Immature natural killer cell (primary cell): ENCODE data around the gene DDX31. TPM values are rescaled to one million over a fixed set of nuclear protein-coding genes. Genes with fewer than 3 reads are reported as not detected.
"Not testable (repeated sequence)": the region's sequence is repeated elsewhere in the genome, so short reads cannot be mapped to it uniquely, and the experiment has no call there.

Experiments
- DNase-seq, 3 donors: peaks; one replicate each; pipeline ENCODE4 v3.0.0; 2022; ENCODE audit warnings: mixed read lengths in 1 of 3
- H3K27ac Mint-ChIP-seq, 6 donors: one replicate each; pipeline ENCODE4 v1.8.0; 2020; ENCODE audit warnings: mixed read lengths in 6 of 6, mild to moderate bottlenecking in 5 of 6, inconsistent platforms in 4 of 6, moderate library complexity in 3 of 6
- H3K27me3 Mint-ChIP-seq, 3 donors: one replicate each; pipeline ENCODE4 v1.8.0; 2020 to 2021; ENCODE audit warnings: low read depth in 3 of 3, mild to moderate bottlenecking in 3 of 3, mixed read lengths in 3 of 3, moderate library complexity in 3 of 3, inconsistent platforms in 1 of 3
- H3K36me3 Mint-ChIP-seq, 3 donors: one replicate each; pipeline ENCODE4 v1.8.0; 2020; ENCODE audit warnings: mixed read lengths in 3 of 3, inconsistent platforms in 2 of 3, mild to moderate bottlenecking in 2 of 3
- H3K4me1 Mint-ChIP-seq, 2 donors: one replicate each; pipeline ENCODE4 v1.8.0; 2020; ENCODE audit warnings: inconsistent platforms in 2 of 2, mild to moderate bottlenecking in 2 of 2, mixed read lengths in 2 of 2, moderate library complexity in 1 of 2
- H3K4me3 Mint-ChIP-seq, 5 donors: one replicate each; pipeline ENCODE4 v1.8.0; 2020; ENCODE audit warnings: mild to moderate bottlenecking in 5 of 5, mixed read lengths in 5 of 5, inconsistent platforms in 3 of 5, moderate library complexity in 3 of 5
- H3K9me3 Mint-ChIP-seq, 6 donors: one replicate each; pipeline ENCODE4 v1.8.0; 2020; ENCODE audit warnings: mild to moderate bottlenecking in 6 of 6, mixed read lengths in 6 of 6, inconsistent platforms in 4 of 6, moderate library complexity in 3 of 6
- polyA plus RNA-seq, 3 donors: library from polyadenylated mRNA; unstranded; fragments of 300-500 nt; fragmentation: Illumina TruSeq; gene quantifications; one replicate each; pipeline ENCODE4 v1.2.3, GENCODE V29; 2021

Gene DDX31
- polyA plus RNA-seq: 1 to 10 TPM; 2.1 to 6.4 (median 4.1) TPM

DNA sequence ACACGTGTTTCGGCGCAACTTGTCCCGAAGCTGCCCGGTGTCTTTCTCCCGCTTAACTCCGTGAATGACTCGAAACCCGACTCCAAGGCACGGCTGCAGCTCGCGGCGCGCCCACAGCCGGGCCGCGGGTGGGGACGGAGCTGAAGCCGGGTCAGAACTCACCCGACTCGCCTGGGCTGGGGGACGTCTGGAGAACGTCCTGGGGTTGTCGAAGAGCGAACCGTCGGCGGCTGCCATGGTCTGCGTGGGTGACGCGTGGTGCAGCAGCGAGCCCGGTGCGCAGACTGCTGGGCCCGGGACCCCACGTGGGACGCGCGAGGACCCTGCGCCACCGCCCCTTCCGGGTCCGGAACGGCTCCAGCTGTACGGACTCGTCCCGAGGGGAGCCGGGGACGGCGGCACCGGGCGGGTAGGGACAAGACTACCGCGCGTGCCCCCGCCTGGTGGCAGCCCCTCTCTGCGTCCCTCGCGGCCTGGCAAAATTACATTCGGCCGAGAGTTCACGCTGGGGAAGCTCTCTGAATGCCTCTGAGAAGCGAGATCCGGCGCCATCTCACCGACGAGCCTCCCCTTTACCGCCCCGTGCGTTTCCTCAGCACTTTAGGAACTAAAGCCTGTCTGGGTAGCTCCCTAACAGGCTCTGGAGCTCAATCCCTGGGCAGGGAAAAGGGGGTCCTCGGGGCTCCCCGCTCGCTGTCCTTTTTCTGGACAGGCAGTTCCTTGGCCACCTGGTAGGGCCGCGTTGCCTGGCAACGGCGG, at the start of gene DDX31:
Gene DDX31, minus strand, starts transcription at position 286 of the 759 bp plus-strand sequence. Its CDS starts 49 bp downstream, at position 237.
- no peaks in the 10 kb centered on the region for H3K9me3 Mint-ChIP-seq
- peak; percentile 87 to 89 (median 88) for DNase-seq
- peak within 1 kb of the TSS; percentile 84 to 94 (median 92) for H3K27ac Mint-ChIP-seq
- peak within 1 kb of the TSS; percentile 84 to 92 (median 89) for H3K4me3 Mint-ChIP-seq
- peaks cover 41 to 57% of the 10 kb centered on the region in 2 donors for H3K4me1 Mint-ChIP-seq
- peaks cover 12 to 25% (median 15%) of the 10 kb centered on the region in 3 donors for H3K27me3 Mint-ChIP-seq
- no peaks in the 10 kb centered on the region for H3K36me3 Mint-ChIP-seq

DNA sequence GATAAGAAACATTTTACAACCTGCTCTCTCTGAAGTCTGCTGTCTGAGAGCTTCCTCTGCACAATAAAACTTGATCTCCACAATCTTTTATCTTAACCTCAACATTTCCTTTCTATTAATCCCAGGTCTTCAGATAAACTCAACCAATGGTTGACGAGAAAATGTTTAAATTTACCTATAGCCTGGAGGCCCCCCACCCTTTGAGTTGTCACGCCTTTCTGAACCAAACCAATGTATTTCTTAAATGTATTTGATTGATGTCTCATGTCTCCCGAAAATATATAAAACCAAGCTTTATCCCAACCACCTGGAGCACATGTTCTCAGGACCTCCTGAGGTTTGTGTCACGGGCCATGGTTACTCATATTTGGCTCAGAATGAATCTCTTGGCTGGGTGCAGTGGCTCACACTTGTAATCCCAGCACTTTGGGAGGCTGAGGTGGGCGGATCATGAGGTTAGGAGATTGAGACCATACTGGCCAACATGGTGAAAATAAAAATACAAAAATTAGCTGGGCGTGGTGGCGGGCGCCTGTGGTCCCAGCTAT, 48.7 kb upstream of the DDX31 start:
- not testable (repeated sequence) for H3K36me3 Mint-ChIP-seq, H3K27me3 Mint-ChIP-seq, H3K27ac Mint-ChIP-seq, DNase-seq, H3K9me3 Mint-ChIP-seq, H3K4me1 Mint-ChIP-seq, H3K4me3 Mint-ChIP-seq

GRCh38 chr9:132717326-132717945, 47.7 kb upstream of the DDX31 start:
- H3K9me3 Mint-ChIP-seq: no peaks in the 10 kb centered on the region
- H3K4me3 Mint-ChIP-seq: no peak overlapping the region
- no peak overlapping the region for H3K27ac Mint-ChIP-seq

GRCh38 chr9:132716007-132716406, 46.2 kb upstream of the DDX31 start:
- H3K9me3 Mint-ChIP-seq: no peaks in the 10 kb centered on the region
- H3K27me3 Mint-ChIP-seq: peaks cover 2 to 9% (median 6%) of the 10 kb centered on the region in 3 donors
- DNase-seq: no peak
- no peak overlapping the region for H3K4me3 Mint-ChIP-seq
- H3K36me3 Mint-ChIP-seq: no peaks in the 10 kb centered on the region
- H3K4me1 Mint-ChIP-seq: no peaks in the 10 kb centered on the region
- H3K27ac Mint-ChIP-seq: no peak overlapping the region

More at GRCh38 chr9:132717326-132717945, 47.7 kb upstream of the DDX31 start:
- H3K36me3 Mint-ChIP-seq: no peaks in the 10 kb centered on the region
- no peaks in the 10 kb centered on the region for H3K4me1 Mint-ChIP-seq
- peaks cover 2 to 9% (median 6%) of the 10 kb centered on the region in 3 donors for H3K27me3 Mint-ChIP-seq
- no peak for DNase-seq

DNA sequence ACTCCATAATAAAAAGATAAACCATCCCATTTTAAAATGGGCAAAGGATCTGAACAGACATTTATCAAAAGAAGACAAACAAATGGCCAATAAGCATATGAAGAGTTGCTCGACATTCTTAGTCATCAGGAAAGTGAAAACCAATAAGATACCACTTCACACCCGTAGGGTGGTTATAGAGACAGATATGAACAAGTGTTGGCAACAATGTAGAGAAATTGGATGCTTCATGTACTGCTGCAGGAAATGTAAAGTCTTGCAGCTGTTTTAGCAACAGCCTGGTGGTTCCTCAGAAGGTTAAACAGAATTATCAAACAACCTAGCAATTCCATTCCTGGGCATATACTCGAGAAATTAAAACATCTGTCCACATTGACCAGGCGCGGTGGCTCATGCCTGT, 43.0 kb upstream of the DDX31 start:
- peaks cover 0 to 5% (median 0%) of the 10 kb centered on the region in 3 donors for H3K27me3 Mint-ChIP-seq
- H3K27ac Mint-ChIP-seq: no peak overlapping the region
- DNase-seq: no peak
- H3K36me3 Mint-ChIP-seq: no peaks in the 10 kb centered on the region
- H3K4me3 Mint-ChIP-seq: no peak overlapping the region
- no peaks in the 10 kb centered on the region for H3K4me1 Mint-ChIP-seq
- H3K9me3 Mint-ChIP-seq: no peaks in the 10 kb centered on the region

GRCh38 chr9:132711846-132712245, 42.1 kb upstream of the DDX31 start:
- Mint-ChIP-seq H3K9me3 (no peaks in the 10 kb centered on the region), H3K27ac (no peak overlapping the region), H3K36me3 (no peaks in the 10 kb centered on the region), H3K4me3 (no peak overlapping the region), H3K27me3 (peaks cover 0 to 1% (median 0%) of the 10 kb centered on the region in 3 donors), H3K4me1 (no peaks in the 10 kb centered on the region)
- DNase-seq: no peak

DNA sequence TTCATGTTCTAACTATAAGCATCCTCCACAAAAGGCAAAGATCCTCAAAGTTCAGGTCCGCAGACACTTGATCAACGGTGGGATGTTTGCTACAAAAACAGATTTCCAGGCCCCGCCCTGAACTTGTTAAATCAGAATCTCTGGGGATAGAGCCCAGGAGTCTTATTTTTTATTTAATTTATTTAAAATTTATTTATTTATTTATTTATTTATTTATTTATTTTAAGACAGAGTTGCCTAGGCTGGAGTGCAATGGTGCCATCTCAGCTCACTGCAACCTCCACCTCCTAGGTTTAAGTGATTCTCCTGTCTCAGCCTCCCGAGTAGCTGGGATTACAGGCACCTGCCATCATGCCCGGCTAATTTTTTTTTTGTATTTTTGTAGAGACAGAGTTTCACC, 41.4 kb upstream of the DDX31 start:
- not testable (repeated sequence) for H3K4me3 Mint-ChIP-seq, H3K27me3 Mint-ChIP-seq, H3K36me3 Mint-ChIP-seq, H3K9me3 Mint-ChIP-seq, H3K27ac Mint-ChIP-seq, H3K4me1 Mint-ChIP-seq, DNase-seq

DNA sequence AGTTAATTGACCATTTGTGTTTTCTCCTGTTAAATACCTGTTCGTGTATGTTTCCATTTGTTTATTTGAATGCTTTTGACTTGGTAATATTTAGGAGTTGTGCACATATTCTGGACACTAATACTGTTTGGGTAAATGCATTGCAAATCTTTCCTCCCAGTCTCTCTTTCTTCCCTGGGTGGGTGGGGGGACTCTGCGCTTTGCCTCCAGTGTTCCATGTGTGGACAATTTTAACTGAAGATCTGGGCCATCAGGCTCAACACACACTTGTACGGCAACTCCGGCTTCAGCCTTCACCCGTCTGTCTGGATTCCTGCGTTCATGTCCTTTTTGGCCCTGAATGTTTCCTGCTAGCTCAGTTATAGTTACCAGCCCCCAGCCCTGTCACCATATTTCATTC, 40.5 kb upstream of the DDX31 start:
- H3K36me3 Mint-ChIP-seq: no peaks in the 10 kb centered on the region
- H3K27ac Mint-ChIP-seq: no peak overlapping the region
- no peaks in the 10 kb centered on the region for H3K9me3 Mint-ChIP-seq
- H3K27me3 Mint-ChIP-seq: peaks cover 0 to 2% (median 2%) of the 10 kb centered on the region in 3 donors
- no peaks in the 10 kb centered on the region for H3K4me1 Mint-ChIP-seq
- no peak for DNase-seq
- H3K4me3 Mint-ChIP-seq: no peak overlapping the region

DNA sequence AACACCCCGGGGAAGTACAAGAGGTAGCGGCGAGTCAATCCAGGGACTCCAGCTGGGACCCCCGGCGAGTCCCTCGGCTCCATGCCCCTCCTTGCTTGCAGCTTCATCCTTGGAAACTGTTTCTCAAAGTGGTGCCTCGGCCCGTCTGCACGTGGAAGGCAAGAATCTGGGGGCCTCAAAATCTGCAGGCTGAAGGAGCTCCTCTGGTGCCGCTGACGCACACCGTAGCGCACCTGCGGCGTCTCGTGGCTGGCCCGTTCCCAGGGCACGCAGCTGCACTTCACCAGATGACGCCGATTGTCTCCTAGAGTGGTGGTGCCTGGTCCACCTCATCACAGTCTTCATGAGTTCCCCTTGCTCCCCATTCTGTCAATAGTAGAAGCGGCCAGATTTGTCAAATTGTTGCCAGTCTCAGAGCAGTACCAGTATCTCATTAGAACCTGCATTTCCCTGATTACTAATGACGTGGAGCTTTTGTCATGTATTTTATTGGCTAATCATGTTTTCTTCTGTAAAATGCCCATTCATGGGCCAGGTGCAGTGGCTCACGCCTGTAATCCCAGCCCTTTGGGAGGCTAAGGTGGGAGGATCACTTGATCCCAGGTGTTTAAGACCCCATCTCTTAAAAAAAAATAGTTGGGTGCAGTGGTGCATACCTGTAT, 39.1 kb upstream of the DDX31 start:
- no peak overlapping the region for H3K4me3 Mint-ChIP-seq
- DNase-seq: no peak
- no peaks in the 10 kb centered on the region for H3K4me1 Mint-ChIP-seq
- H3K36me3 Mint-ChIP-seq: no peaks in the 10 kb centered on the region
- no peaks in the 10 kb centered on the region for H3K9me3 Mint-ChIP-seq
- H3K27ac Mint-ChIP-seq: no peak overlapping the region
- H3K27me3 Mint-ChIP-seq: peaks cover 0 to 2% (median 2%) of the 10 kb centered on the region in 3 donors

- no peaks in the 10 kb centered on the region for H3K9me3 Mint-ChIP-seq
- no peak overlapping the region for H3K27ac Mint-ChIP-seq
- no peak overlapping the region for H3K4me3 Mint-ChIP-seq
- peaks cover 0 to 2% (median 2%) of the 10 kb centered on the region in 3 donors for H3K27me3 Mint-ChIP-seq
- no peak for DNase-seq
- no peaks in the 10 kb centered on the region for H3K36me3 Mint-ChIP-seq
- H3K4me1 Mint-ChIP-seq: no peaks in the 10 kb centered on the region
Measured at GRCh38 chr9:132708239-132708638, 38.5 kb upstream of the DDX31 start.

DNA sequence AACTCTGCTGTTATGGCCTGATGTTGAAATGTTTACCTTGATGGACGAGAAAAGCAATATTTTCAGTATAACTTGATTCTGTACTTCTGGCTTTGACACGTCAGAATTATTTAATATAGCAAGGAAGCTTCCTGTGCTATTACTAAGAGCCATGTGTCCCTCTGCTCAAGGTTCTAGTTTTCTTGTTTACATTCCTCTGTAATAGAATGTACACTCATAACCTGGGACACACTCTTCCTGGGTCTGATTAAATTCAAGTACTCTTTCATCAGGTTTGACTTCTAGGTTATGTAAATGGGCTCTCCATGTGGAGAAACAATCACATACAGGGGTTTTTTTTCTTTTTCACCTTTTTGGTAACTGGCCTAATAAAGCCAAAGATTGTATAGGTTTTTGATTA, 33.6 kb upstream of the DDX31 start:
- peaks cover 0 to 6% (median 2%) of the 10 kb centered on the region in 3 donors for H3K27me3 Mint-ChIP-seq
- no peaks in the 10 kb centered on the region for H3K4me1 Mint-ChIP-seq
- H3K27ac Mint-ChIP-seq: no peak overlapping the region
- no peak overlapping the region for H3K4me3 Mint-ChIP-seq
- DNase-seq: no peak
- no peaks in the 10 kb centered on the region for H3K36me3 Mint-ChIP-seq
- H3K9me3 Mint-ChIP-seq: peaks cover 0 to 5% (median 2%) of the 10 kb centered on the region in 6 donors

- no peak overlapping the region for H3K4me3 Mint-ChIP-seq
- H3K27ac Mint-ChIP-seq: no peak overlapping the region
- no peaks in the 10 kb centered on the region for H3K4me1 Mint-ChIP-seq
- H3K27me3 Mint-ChIP-seq: peaks cover 0 to 8% (median 3%) of the 10 kb centered on the region in 3 donors
- H3K36me3 Mint-ChIP-seq: peaks cover 3 to 6% (median 4%) of the 10 kb centered on the region in 3 donors
- H3K9me3 Mint-ChIP-seq: peaks cover 0 to 16% (median 11%) of the 10 kb centered on the region in 6 donors
- DNase-seq: no peak
Measured at GRCh38 chr9:132702254-132702653, 32.5 kb upstream of the DDX31 start.

GRCh38 chr9:132699956-132700355, 30.2 kb upstream of the DDX31 start:
- H3K4me3 Mint-ChIP-seq: no peak overlapping the region
- H3K9me3 Mint-ChIP-seq: peaks cover 1 to 28% (median 22%) of the 10 kb centered on the region in 6 donors
- no peak overlapping the region for H3K27ac Mint-ChIP-seq
- H3K36me3 Mint-ChIP-seq: peaks cover 8 to 10% (median 8%) of the 10 kb centered on the region in 3 donors
- H3K4me1 Mint-ChIP-seq: no peaks in the 10 kb centered on the region
- peaks cover 0 to 8% (median 5%) of the 10 kb centered on the region in 3 donors for H3K27me3 Mint-ChIP-seq
- DNase-seq: no peak

DNA sequence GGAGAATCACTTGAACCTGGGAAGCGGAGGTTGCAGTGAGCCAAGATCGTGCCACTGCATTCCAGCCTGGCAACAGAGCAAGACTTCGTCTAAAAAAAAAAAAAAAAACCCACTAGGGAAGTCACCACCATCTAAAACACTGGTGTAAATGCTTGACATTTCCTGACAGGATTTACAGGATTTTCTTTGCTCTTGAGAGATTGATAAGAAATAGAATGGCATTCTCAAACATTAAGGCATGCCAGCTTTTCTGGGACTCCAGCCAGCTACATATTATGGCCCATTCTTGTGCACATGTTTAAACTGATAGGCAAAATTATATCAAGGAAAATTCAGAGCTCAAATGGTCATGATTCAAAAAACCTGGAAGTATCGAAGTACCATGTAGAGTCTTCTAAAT, 29.2 kb upstream of the DDX31 start:
- Mint-ChIP-seq H3K27ac (no peak overlapping the region), H3K4me3 (no peak overlapping the region), H3K9me3 (peaks cover 4 to 28% (median 22%) of the 10 kb centered on the region in 6 donors), H3K36me3 (peaks cover 8 to 11% (median 10%) of the 10 kb centered on the region in 3 donors), H3K27me3 (peaks cover 0 to 8% (median 5%) of the 10 kb centered on the region in 3 donors), H3K4me1 (peaks cover 3 to 6% of the 10 kb centered on the region in 2 donors)
- DNase-seq: no peak
